Measurements from ENCODE around the gene ORMDL2.
"Not testable (repeated sequence)": the region's sequence is repeated elsewhere in the genome, so short reads cannot be mapped to it uniquely, and the experiment has no call there.

ORMDL2 gene

GRCh38 chr12:55861396-55861795 is 43.6 kb downstream of the ORMDL2 start:
- no peak for DNase-seq (ENCODE audit: low read depth)

DNA sequence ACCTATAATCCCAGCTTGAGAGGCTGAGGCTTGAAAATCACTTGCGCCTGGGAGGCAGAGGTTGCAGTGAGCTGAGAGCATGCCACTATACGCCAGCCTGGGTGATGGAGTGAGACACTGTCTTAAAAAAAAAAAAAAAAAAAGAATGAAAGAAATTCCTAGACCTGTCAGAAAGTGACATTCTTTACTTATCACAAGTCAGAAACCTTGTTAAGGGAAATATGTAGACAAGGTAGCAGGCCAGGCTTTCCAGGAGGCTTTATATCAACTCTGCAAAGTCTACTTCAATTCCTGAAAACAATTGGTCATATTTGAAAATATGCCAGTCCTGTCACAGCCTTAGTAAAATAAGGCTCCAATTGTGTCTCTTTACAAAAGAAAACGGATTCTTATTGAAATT is 44.0 kb downstream of the ORMDL2 start:
- no peak for DNase-seq (ENCODE audit: low read depth)

DNA sequence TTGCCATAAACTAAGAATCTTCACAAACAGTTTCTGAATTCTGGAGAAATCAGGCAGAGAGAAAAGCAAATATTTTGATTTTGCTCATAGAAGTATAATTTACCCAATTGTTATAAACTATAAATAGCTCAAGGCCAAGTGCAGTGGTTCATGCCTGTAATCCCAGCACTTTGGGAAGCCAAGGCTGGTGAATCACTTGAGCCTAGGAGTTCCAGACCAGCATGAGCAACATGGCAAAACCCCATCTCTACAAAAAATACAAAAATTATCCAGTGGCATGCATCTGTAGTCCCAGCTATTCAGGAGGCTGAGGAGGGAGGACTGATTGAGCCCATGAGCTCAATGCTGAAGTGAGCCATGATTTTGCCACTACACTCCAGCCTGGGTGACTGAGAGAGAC is 44.4 kb downstream of the ORMDL2 start:
- DNase-seq (ENCODE audit: low read depth) = no peak

GRCh38 chr12:55862931-55863330 is 45.1 kb downstream of the ORMDL2 start:
- DNase-seq (ENCODE audit: low read depth) = not testable (repeated sequence)

- DNase-seq (ENCODE audit: low read depth) = no peak
These were observed 47.5 kb downstream of the ORMDL2 start for GRCh38 chr12:55865327-55865726.

DNA sequence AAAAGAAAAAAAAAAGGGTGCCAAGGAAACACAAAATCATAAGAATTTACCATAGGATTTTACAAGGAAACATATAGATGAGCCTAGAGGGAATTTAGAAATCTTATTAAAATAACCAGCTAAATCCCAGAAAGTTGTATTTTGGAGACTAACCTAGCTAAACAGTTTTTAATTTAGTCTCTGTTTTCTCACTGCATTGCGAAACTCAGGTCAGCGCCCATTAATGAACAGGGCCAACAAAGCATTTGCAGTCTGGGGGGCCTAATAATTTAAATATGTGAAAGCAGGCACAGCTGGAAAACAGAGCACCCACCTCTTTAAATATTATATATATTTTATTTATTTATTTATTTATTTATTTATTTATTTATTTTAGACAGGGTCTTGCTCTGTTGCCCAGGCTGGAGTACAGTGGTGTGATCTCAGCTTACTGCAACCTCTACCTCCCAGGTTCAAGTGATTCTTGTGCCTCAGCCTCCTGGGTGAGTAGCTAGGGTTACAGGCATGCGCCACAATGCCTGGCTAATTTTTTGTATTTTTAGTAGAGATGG is 48.7 kb downstream of the ORMDL2 start:
- not testable (repeated sequence) for DNase-seq (ENCODE audit: low read depth)

Measured in stimulated activated CD8-positive, alpha-beta memory T cell treated with anti-CD3 and anti-CD28 coated beads, Interleukin-7, amount 100 ng/mL, for 24 hours (primary cell).